RPMI8226 (cell line): Measurements from ENCODE around the gene KRTAP9-4.
"Not testable (repeated sequence)": the region's sequence is repeated elsewhere in the genome, so short reads cannot be mapped to it uniquely, and the experiment has no call there.

Experiments used
- DNase-seq: peaks from one replicate; pipeline ENCODE4 v3.0.0-alpha.2; 2015

The KRTAP9-4 gene

GRCh38 chr17:41267711-41268110 is 18.2 kb downstream of the KRTAP9-4 start:
- DNase-seq = no peak

GRCh38 chr17:41271323-41271722 is 21.8 kb downstream of the KRTAP9-4 start:
- DNase-seq = not testable (repeated sequence)

GRCh38 chr17:41271858-41272257 is 22.4 kb downstream of the KRTAP9-4 start:
- DNase-seq = no peak

GRCh38 chr17:41275648-41276190 is 26.2 kb downstream of the KRTAP9-4 start, which contains the start of gene KRTAP9-7:
TSS of gene KRTAP9-7 (plus strand) at chr17:41275698. CDS start at chr17:41275698, 0 bp downstream.
- DNase-seq = not testable (repeated sequence)

GRCh38 chr17:41278176-41278955 is 28.9 kb downstream of the KRTAP9-4 start:
- DNase-seq = no peak

GRCh38 chr17:41284043-41284442 is 34.6 kb downstream of the KRTAP9-4 start:
- no peak for DNase-seq

GRCh38 chr17:41284546-41284945 is 35.1 kb downstream of the KRTAP9-4 start:
- no peak for DNase-seq

- no peak for DNase-seq
Measured at GRCh38 chr17:41287050-41287449, 37.6 kb downstream of the KRTAP9-4 start.

- DNase-seq = no peak
Measured at GRCh38 chr17:41294016-41294415, 44.5 kb downstream of the KRTAP9-4 start.

- no peak for DNase-seq
Measured at GRCh38 chr17:41296846-41297245, 47.4 kb downstream of the KRTAP9-4 start.

- no peak for DNase-seq
Measured at GRCh38 chr17:41298458-41299135, 49.1 kb downstream of the KRTAP9-4 start.
